Mesendoderm (in vitro differentiated cells): ENCODE results near the gene CCZ1B.
"Not testable (repeated sequence)": the region's sequence is repeated elsewhere in the genome, so short reads cannot be mapped to it uniquely, and the experiment has no call there.

Experiments
- DNase-seq: peaks from one replicate; pipeline ENCODE4 v3.0.0; 2013
- H2AK5ac ChIP-seq: 2 replicates; pipeline ENCODE4 v1.6.1; 2013; ENCODE audit warnings: low read length, inconsistent platforms
- H2BK120ac ChIP-seq: 2 replicates; pipeline ENCODE4 v1.6.1; 2013; ENCODE audit warnings: low read depth, mild to moderate bottlenecking, low read length, moderate library complexity, mixed read lengths
- H2BK15ac ChIP-seq: replicated peaks from 2 replicates; pipeline ENCODE4 v1.6.1; 2013; ENCODE audit warnings: low read depth, mild to moderate bottlenecking, moderate library complexity
- H2BK5ac ChIP-seq: 2 replicates; pipeline ENCODE4 v1.6.1; 2013; ENCODE audit warnings: low read length, inconsistent platforms
- H3K18ac ChIP-seq: 2 replicates; pipeline ENCODE4 v1.6.1; 2013; ENCODE audit warnings: mild to moderate bottlenecking, low read length, mixed read lengths
- H3K23ac ChIP-seq: one replicate; pipeline ENCODE4 v1.6.1; 2013; ENCODE audit warnings: low read length
- H3K27ac ChIP-seq: 2 replicates; pipeline ENCODE4 v1.5.1; 2013; ENCODE audit warnings: low read depth, mild to moderate bottlenecking, inconsistent platforms, low read length, moderate library complexity
- H3K27me3 ChIP-seq: 2 replicates; pipeline ENCODE4 v1.6.1; 2013; ENCODE audit warnings: low read length, control low read depth, mild to moderate bottlenecking, inconsistent platforms; ENCODE audit not compliant: insufficient read depth, poor library complexity
- H3K36me3 ChIP-seq: 2 replicates; pipeline ENCODE4 v1.6.1; 2013; ENCODE audit warnings: low read length, inconsistent platforms; ENCODE audit not compliant: control insufficient read depth, insufficient read depth
- H3K4ac ChIP-seq: one replicate; pipeline ENCODE4 v1.6.1; 2013; ENCODE audit warnings: low read depth, mild to moderate bottlenecking, low read length, moderate library complexity
- H3K4me1 ChIP-seq: 2 replicates; pipeline ENCODE4 v1.6.1; 2013; ENCODE audit warnings: low read depth, low read length, inconsistent platforms; ENCODE audit not compliant: control insufficient read depth
- H3K4me2 ChIP-seq: 2 replicates; pipeline ENCODE4 v1.6.1; 2013; ENCODE audit warnings: low read length
- H3K4me3 ChIP-seq: 2 replicates; pipeline ENCODE4 v1.5.1; 2013; ENCODE audit warnings: mild to moderate bottlenecking, low read length
- H3K56ac ChIP-seq: one replicate; pipeline ENCODE4 v1.6.1; 2013; ENCODE audit warnings: low read length
- H3K79me1 ChIP-seq: 2 replicates; pipeline ENCODE4 v1.6.1; 2013; ENCODE audit warnings: low read length, inconsistent platforms
- H3K79me2 ChIP-seq: 2 replicates; pipeline ENCODE4 v1.6.1; 2013; ENCODE audit warnings: mild to moderate bottlenecking, low read length; ENCODE audit not compliant: control insufficient read depth, insufficient read depth
- H3K9ac ChIP-seq: 2 replicates; pipeline ENCODE4 v1.6.1; 2013; ENCODE audit warnings: low read length, inconsistent platforms
- H4K5ac ChIP-seq: one replicate; pipeline ENCODE4 v1.6.1; 2013; ENCODE audit warnings: low read length
- H4K8ac ChIP-seq: one replicate; pipeline ENCODE4 v1.6.1; 2013; ENCODE audit warnings: low read depth, mild to moderate bottlenecking, control low read depth, low read length, moderate library complexity
- WGBS: extraction: QIAGEN DNeasy Blood & Tissue Kit; methylation state at CpG from one replicate; pipeline ENCODE4 v1.1.7; 2013; ENCODE audit warnings: low lambda C conversion rate, missing lambda C conversion rate; ENCODE audit not compliant: insufficient coverage; ENCODE audit errors: extremely low coverage; 5-methylcytosine and 5-hydroxymethylcytosine counted together

CCZ1B gene

GRCh38 chr7:6864188-6864587, 38.1 kb upstream of the CCZ1B start:
- no CpG with 5 or more reads among the region's 12 CpGs for WGBS
- not testable (repeated sequence) for H3K23ac ChIP-seq, H2BK15ac ChIP-seq, H3K18ac ChIP-seq, H3K79me2 ChIP-seq, H3K36me3 ChIP-seq, H2AK5ac ChIP-seq, H3K4me1 ChIP-seq, H3K9ac ChIP-seq, H4K8ac ChIP-seq, H3K4me3 ChIP-seq, H3K79me1 ChIP-seq, H3K27me3 ChIP-seq, H2BK120ac ChIP-seq, H3K4ac ChIP-seq, H2BK5ac ChIP-seq, H3K27ac ChIP-seq, DNase-seq, H3K56ac ChIP-seq, H3K4me2 ChIP-seq, H4K5ac ChIP-seq

- H3K27ac ChIP-seq, H3K4me2 ChIP-seq, H3K56ac ChIP-seq, H3K36me3 ChIP-seq, H2BK120ac ChIP-seq, H3K23ac ChIP-seq, H3K4ac ChIP-seq, H3K79me2 ChIP-seq, H3K79me1 ChIP-seq, H3K4me1 ChIP-seq, DNase-seq, H2BK5ac ChIP-seq, H4K8ac ChIP-seq, H3K4me3 ChIP-seq, H3K9ac ChIP-seq, H2AK5ac ChIP-seq, H2BK15ac ChIP-seq, H3K18ac ChIP-seq, H3K27me3 ChIP-seq, H4K5ac ChIP-seq: not testable (repeated sequence)
- WGBS = no CpG with 5 or more reads among the region's 13 CpGs
Observed at GRCh38 chr7:6862876-6863275, 36.8 kb upstream of the CCZ1B start.

GRCh38 chr7:6857721-6858314, 31.7 kb upstream of the CCZ1B start:
- not testable (repeated sequence) for H3K4me2 ChIP-seq, H4K8ac ChIP-seq, H3K36me3 ChIP-seq, H2BK15ac ChIP-seq, H2BK120ac ChIP-seq, H3K27me3 ChIP-seq, H3K79me2 ChIP-seq, H3K56ac ChIP-seq, H3K18ac ChIP-seq, H2BK5ac ChIP-seq, H3K4me1 ChIP-seq, H3K4ac ChIP-seq, H3K27ac ChIP-seq, H4K5ac ChIP-seq, H3K9ac ChIP-seq, H2AK5ac ChIP-seq, H3K79me1 ChIP-seq, H3K23ac ChIP-seq, H3K4me3 ChIP-seq
- no CpG with 5 or more reads among the region's 14 CpGs for WGBS
- peak; percentile 42 for DNase-seq

GRCh38 chr7:6855563-6856131, 29.6 kb upstream of the CCZ1B start:
- H3K79me2 ChIP-seq, H3K9ac ChIP-seq, H3K18ac ChIP-seq, H3K4ac ChIP-seq, H3K36me3 ChIP-seq, H3K27me3 ChIP-seq, H3K4me2 ChIP-seq, DNase-seq, H2BK5ac ChIP-seq, H4K5ac ChIP-seq, H3K23ac ChIP-seq, H4K8ac ChIP-seq, H3K27ac ChIP-seq, H3K4me3 ChIP-seq, H2BK15ac ChIP-seq, H2BK120ac ChIP-seq, H3K79me1 ChIP-seq, H2AK5ac ChIP-seq, H3K4me1 ChIP-seq: not testable (repeated sequence)
- peak overlapping the region; percentile 7 for H3K56ac ChIP-seq
- WGBS = no CpG with 5 or more reads among the region's 47 CpGs

- Histone ChIP-seq H3K56ac (peak overlapping the region; percentile 56), H3K4ac (peak overlapping the region; percentile 81), H3K4me2 (peak overlapping the region; percentile 20), H3K9ac (peak overlapping the region; percentile 57)
- H3K79me1 ChIP-seq, H3K36me3 ChIP-seq, H3K27me3 ChIP-seq, H4K5ac ChIP-seq, H4K8ac ChIP-seq, H2BK120ac ChIP-seq, H3K18ac ChIP-seq, H3K4me3 ChIP-seq, H3K23ac ChIP-seq, H2BK15ac ChIP-seq, H2BK5ac ChIP-seq, H3K79me2 ChIP-seq, H2AK5ac ChIP-seq, H3K4me1 ChIP-seq, DNase-seq, H3K27ac ChIP-seq: not testable (repeated sequence)
- no CpG with 5 or more reads among the region's 71 CpGs for WGBS
Observed at GRCh38 chr7:6854747-6855562, 28.9 kb upstream of the CCZ1B start.
